ENCODE data around the gene FKBP1A.

DNA sequence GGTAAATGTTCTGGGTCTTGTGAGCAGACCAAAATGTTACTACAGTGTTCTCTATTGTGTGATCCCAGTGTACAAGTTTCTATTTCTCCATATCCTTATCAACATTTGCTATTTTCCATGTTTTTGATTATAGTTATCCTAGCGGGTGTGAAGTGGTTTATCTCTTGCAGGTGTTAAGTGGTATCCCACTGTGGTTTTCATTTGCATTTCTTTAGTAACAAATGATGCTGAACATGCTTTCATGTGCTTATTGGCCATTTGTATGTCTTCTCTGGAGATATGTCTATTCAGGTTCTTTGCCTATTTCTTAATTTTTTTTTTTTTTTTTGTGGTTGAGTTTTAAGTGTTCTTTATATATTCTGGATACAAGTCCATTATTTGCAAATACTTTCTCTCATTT, 38.3 kb upstream of the FKBP1A start:
- TF ChIP-seq POLR2AphosphoS5 (IDR thresholded peaks at IDR 0.05; ENCODE audit: low read depth, low read length): no peak
- no peak for TF ChIP-seq POLR2A (IDR thresholded peaks at IDR 0.05; ENCODE audit: low read depth, low read length)

Data from GM12892 (cell line).